ENCODE measurements around the gene DGKI. TPM values are rescaled to one million over a fixed set of nuclear protein-coding genes. Genes with fewer than 3 reads are reported as not detected.
A peak's percentile ranks its signal among the peaks of the same experiment; 100 is the strongest.

Gene DGKI
- total RNA-seq, 1 donor from 2014 or later: 0.35 TPM

- DNase-seq (ENCODE audit: low spot score): no peak
- no peak for ATAC-seq
These were observed 185.1 kb downstream of the DGKI start for GRCh38 chr7:137661634-137662033.

- ATAC-seq: no peak
- DNase-seq (ENCODE audit: low spot score): no peak
These were observed 188.4 kb downstream of the DGKI start for GRCh38 chr7:137658190-137658900.

GRCh38 chr7:137657476-137658189, 189.1 kb downstream of the DGKI start:
- DNase-seq (ENCODE audit: low spot score) (no peak), ATAC-seq (no peak)

- ATAC-seq: no peak
- DNase-seq (ENCODE audit: low spot score): no peak
These were observed 189.9 kb downstream of the DGKI start for GRCh38 chr7:137656850-137657232.

GRCh38 chr7:137656227-137656849, 190.4 kb downstream of the DGKI start:
- ATAC-seq (peak; percentile 98), DNase-seq (ENCODE audit: low spot score) (peak; percentile 66)

- DNase-seq (ENCODE audit: low spot score) (no peak), ATAC-seq (no peak)
These were observed 191.0 kb downstream of the DGKI start for GRCh38 chr7:137655804-137656203.

- no peak for ATAC-seq
These were observed 194.1 kb downstream of the DGKI start for GRCh38 chr7:137652721-137653120.

GRCh38 chr7:137647905-137648565, 198.7 kb downstream of the DGKI start:
- no peak for DNase-seq (ENCODE audit: low spot score)
- ATAC-seq: no peak

More at GRCh38 chr7:137652721-137653120, 194.1 kb downstream of the DGKI start:
- DNase-seq (ENCODE audit: low spot score): no peak

GRCh38 chr7:137642472-137642871, 204.3 kb downstream of the DGKI start:
- no peak for ATAC-seq
- no peak for DNase-seq (ENCODE audit: low spot score)

- ATAC-seq: no peak
These were observed 204.7 kb downstream of the DGKI start for GRCh38 chr7:137642031-137642430.

GRCh38 chr7:137636376-137636775, 210.4 kb downstream of the DGKI start:
- no peak for ATAC-seq
- no peak for DNase-seq (ENCODE audit: low spot score)

More at GRCh38 chr7:137642031-137642430, 204.7 kb downstream of the DGKI start:
- DNase-seq (ENCODE audit: low spot score): no peak

- no peak for ATAC-seq
- DNase-seq (ENCODE audit: low spot score): no peak
These were observed 210.9 kb downstream of the DGKI start for GRCh38 chr7:137635874-137636273.

GRCh38 chr7:137635132-137635531, 211.6 kb downstream of the DGKI start:
- ATAC-seq (no peak), DNase-seq (ENCODE audit: low spot score) (no peak)

- DNase-seq (ENCODE audit: low spot score) (no peak), ATAC-seq (no peak)
These were observed 212.4 kb downstream of the DGKI start for GRCh38 chr7:137634356-137634755.

GRCh38 chr7:137633133-137633532, 213.6 kb downstream of the DGKI start:
- DNase-seq (ENCODE audit: low spot score) (no peak), ATAC-seq (no peak)

- ATAC-seq (no peak), DNase-seq (ENCODE audit: low spot score) (no peak)
These were observed 218.6 kb downstream of the DGKI start for GRCh38 chr7:137628216-137628615.

GRCh38 chr7:137626469-137627067, 220.2 kb downstream of the DGKI start:
- peak; percentile 87 for ATAC-seq
- DNase-seq (ENCODE audit: low spot score): peak; percentile 48

- DNase-seq (ENCODE audit: low spot score) (no peak), ATAC-seq (no peak)
These were observed 221.6 kb downstream of the DGKI start for GRCh38 chr7:137625197-137625596.

- DNase-seq (ENCODE audit: low spot score): no peak
- no peak for ATAC-seq
These were observed 227.6 kb downstream of the DGKI start for GRCh38 chr7:137619181-137619580.

GRCh38 chr7:137618748-137619147, 228.0 kb downstream of the DGKI start:
- ATAC-seq (no peak), DNase-seq (ENCODE audit: low spot score) (no peak)

GRCh38 chr7:137613006-137613525, 233.7 kb downstream of the DGKI start:
- ATAC-seq (no peak), DNase-seq (ENCODE audit: low spot score) (no peak)

Measured in left lobe of liver (tissue), 2 donors.